Suppressor macrophage treated with lipopolysaccharide for 4 hours (primary cell): ENCODE data around the gene PDE1A.

ENCODE experiments used
- DNase-seq: peaks from one replicate; pipeline ENCODE4 v3.0.0-alpha.2; 2020

The PDE1A gene

GRCh38 chr2:182426918-182427240 is at the start of gene PDE1A:
TSS of gene PDE1A (minus strand) at chr2:182427036.
- DNase-seq, result no peak

GRCh38 chr2:182473635-182474034 is 46.8 kb upstream of the PDE1A start:
- no peak for DNase-seq

- no peak for DNase-seq
Observed at GRCh38 chr2:182463760-182464159, 36.9 kb upstream of the PDE1A start.

GRCh38 chr2:182456784-182457183 is 29.9 kb upstream of the PDE1A start:
- DNase-seq, result no peak

GRCh38 chr2:182452456-182452990 is 25.7 kb upstream of the PDE1A start:
- DNase-seq, result no peak

GRCh38 chr2:182448371-182448770 is 21.5 kb upstream of the PDE1A start:
- DNase-seq, result no peak

GRCh38 chr2:182447863-182448262 is 21.0 kb upstream of the PDE1A start:
- no peak for DNase-seq

GRCh38 chr2:182447163-182447562 is 20.3 kb upstream of the PDE1A start:
- no peak for DNase-seq

GRCh38 chr2:182446087-182446486 is 19.3 kb upstream of the PDE1A start:
- no peak for DNase-seq

- no peak for DNase-seq
Observed at GRCh38 chr2:182445391-182445965, 18.6 kb upstream of the PDE1A start.

GRCh38 chr2:182444806-182445205 is 18.0 kb upstream of the PDE1A start:
- no peak for DNase-seq

GRCh38 chr2:182444170-182444569 is 17.3 kb upstream of the PDE1A start:
- DNase-seq, result no peak

GRCh38 chr2:182436252-182436651 is 9.4 kb upstream of the PDE1A start:
- DNase-seq, result no peak

GRCh38 chr2:182435754-182436153 is 8.9 kb upstream of the PDE1A start:
- DNase-seq, result no peak

- DNase-seq, result no peak
Observed at GRCh38 chr2:182432051-182432450, 5.2 kb upstream of the PDE1A start.

GRCh38 chr2:182428476-182428875 is 1.6 kb upstream of the PDE1A start:
- no peak for DNase-seq

GRCh38 chr2:182426082-182426917 is 536 bp downstream of the PDE1A start:
- DNase-seq, result no peak

GRCh38 chr2:182422864-182423263 is 4.0 kb downstream of the PDE1A start:
- DNase-seq, result no peak

GRCh38 chr2:182420669-182421068 is 6.2 kb downstream of the PDE1A start:
- DNase-seq, result no peak

- no peak for DNase-seq
Observed at GRCh38 chr2:182416861-182417260, 10.0 kb downstream of the PDE1A start.

GRCh38 chr2:182416191-182416590 is 10.6 kb downstream of the PDE1A start:
- no peak for DNase-seq

GRCh38 chr2:182415771-182416170 is 11.1 kb downstream of the PDE1A start:
- DNase-seq, result no peak

- DNase-seq, result no peak
Observed at GRCh38 chr2:182412858-182413257, 14.0 kb downstream of the PDE1A start.

GRCh38 chr2:182410120-182410519 is 16.7 kb downstream of the PDE1A start:
- no peak for DNase-seq

- no peak for DNase-seq
Observed at GRCh38 chr2:182406221-182406620, 20.6 kb downstream of the PDE1A start.
